ENCODE data around the gene ENTPD1. TPM values are rescaled to one million over a fixed set of nuclear protein-coding genes. Genes with fewer than 3 reads are reported as not detected.

The ENTPD1 gene
- total and polyA plus RNA-seq, 10 of the 15 experiments (the other 5 are each of a cell fraction or from before 2014, with no cell fraction given), result 110 to 413 (median 161) TPM

DNA sequence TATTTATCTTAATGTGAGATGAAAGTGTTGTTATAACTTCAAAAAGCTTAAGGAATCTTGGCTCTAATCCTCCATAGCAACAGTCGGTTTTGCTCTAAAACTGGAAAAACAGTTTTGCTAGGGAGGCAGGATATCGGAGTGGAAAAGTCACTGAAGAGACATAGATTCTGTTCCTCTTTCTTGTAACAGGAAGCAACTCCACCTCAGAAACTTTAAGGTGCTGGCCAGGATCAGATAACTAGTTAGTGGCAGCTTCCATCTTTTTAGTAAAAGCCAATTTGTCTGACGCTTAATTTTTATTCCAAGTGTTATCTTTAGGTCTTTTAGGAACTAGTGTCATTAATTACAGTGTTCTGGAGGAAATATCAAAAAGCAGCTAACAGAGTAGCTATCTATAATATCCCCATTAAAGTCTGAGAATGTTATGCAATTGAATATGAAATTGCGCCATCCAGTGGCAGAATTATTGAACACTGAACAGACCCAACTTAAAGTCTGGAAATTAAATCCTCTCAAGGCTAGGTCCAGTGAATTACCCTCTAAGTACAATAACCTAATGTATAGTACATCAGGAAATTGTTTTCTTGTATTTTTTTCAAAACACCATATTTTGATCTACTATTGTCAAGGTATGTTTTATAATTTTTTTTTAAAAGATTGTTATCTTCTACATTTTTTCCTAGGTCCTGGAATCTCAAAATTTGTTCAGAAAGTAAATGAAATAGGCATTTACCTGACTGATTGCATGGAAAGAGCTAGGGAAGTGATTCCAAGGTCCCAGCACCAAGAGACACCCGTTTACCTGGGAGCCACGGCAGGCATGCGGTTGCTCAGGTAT, 85.9 kb downstream of the ENTPD1 start (continued):
- TF ChIP-seq GATAD2B (conservative IDR thresholded peaks at IDR 0.05; ENCODE audit: low read depth) (no peak; the same call in 1 of the 2 replicates), PAX8 (IDR thresholded peaks at IDR 0.05) (no peak), SMC3 (IDR thresholded peaks at IDR 0.05; ENCODE audit: borderline replicate concordance, low read length) (peak; percentile 88; the same call in 1 of the 2 replicates), MTA2 (IDR thresholded peaks at IDR 0.05; ENCODE audit: low read depth) (peak; percentile 65), SRF (IDR thresholded peaks at IDR 0.05; ENCODE audit: low read depth in 2 of 2, low read length in 2 of 2) (no peak), RAD51 (IDR thresholded peaks at IDR 0.05) (no peak), IRF4 (IDR thresholded peaks at IDR 0.05; ENCODE audit: low read depth, low read length) (no peak), BRCA1 (IDR thresholded peaks at IDR 0.05; ENCODE audit: low read depth, low read length) (no peak), FOXM1 (IDR thresholded peaks at IDR 0.05; ENCODE audit: low read depth, low read length) (peak; percentile 59; the same call in 1 of the 2 replicates), MEF2B (IDR thresholded peaks at IDR 0.05; ENCODE audit: partially characterized antibody, poor library complexity, severe bottlenecking) (peak; percentile 52), RBBP5 (conservative IDR thresholded peaks at IDR 0.05) (no peak), SMARCA5 (IDR thresholded peaks at IDR 0.05) (peak; percentile 82), MYB (IDR thresholded peaks at IDR 0.05; ENCODE audit: borderline replicate concordance, low read depth, low read length) (no peak), CREM (IDR thresholded peaks at IDR 0.05; ENCODE audit: low read depth) (no peak), CBX5 (IDR thresholded peaks at IDR 0.05; ENCODE audit: low read depth) (peak; percentile 51; the same call in 1 of the 2 replicates), PML (IDR thresholded peaks at IDR 0.05; ENCODE audit: low read length) (no peak), NFYB (IDR thresholded peaks at IDR 0.05; ENCODE audit: insufficient read depth, low read depth, low read length) (no peak), SUZ12 (IDR thresholded peaks at IDR 0.05; ENCODE audit: unreplicated experiment) (no peak)
- TF ChIP-seq, protein P1, sequence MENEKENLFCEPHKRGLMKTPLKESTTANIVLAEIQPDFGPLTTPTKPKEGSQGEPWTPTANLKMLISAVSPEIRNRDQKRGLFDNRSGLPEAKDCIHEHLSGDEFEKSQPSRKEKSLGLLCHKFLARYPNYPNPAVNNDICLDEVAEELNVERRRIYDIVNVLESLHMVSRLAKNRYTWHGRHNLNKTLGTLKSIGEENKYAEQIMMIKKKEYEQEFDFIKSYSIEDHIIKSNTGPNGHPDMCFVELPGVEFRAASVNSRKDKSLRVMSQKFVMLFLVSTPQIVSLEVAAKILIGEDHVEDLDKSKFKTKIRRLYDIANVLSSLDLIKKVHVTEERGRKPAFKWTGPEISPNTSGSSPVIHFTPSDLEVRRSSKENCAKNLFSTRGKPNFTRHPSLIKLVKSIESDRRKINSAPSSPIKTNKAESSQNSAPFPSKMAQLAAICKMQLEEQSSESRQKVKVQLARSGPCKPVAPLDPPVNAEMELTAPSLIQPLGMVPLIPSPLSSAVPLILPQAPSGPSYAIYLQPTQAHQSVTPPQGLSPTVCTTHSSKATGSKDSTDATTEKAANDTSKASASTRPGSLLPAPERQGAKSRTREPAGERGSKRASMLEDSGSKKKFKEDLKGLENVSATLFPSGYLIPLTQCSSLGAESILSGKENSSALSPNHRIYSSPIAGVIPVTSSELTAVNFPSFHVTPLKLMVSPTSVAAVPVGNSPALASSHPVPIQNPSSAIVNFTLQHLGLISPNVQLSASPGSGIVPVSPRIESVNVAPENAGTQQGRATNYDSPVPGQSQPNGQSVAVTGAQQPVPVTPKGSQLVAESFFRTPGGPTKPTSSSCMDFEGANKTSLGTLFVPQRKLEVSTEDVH (IDR thresholded peaks at IDR 0.05; ENCODE audit: low read depth, partially characterized antibody), result peak; percentile 58
- TF ChIP-seq, protein P2, sequence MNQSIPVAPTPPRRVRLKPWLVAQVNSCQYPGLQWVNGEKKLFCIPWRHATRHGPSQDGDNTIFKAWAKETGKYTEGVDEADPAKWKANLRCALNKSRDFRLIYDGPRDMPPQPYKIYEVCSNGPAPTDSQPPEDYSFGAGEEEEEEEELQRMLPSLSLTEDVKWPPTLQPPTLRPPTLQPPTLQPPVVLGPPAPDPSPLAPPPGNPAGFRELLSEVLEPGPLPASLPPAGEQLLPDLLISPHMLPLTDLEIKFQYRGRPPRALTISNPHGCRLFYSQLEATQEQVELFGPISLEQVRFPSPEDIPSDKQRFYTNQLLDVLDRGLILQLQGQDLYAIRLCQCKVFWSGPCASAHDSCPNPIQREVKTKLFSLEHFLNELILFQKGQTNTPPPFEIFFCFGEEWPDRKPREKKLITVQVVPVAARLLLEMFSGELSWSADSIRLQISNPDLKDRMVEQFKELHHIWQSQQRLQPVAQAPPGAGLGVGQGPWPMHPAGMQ (IDR thresholded peaks at IDR 0.05; ENCODE audit: borderline replicate concordance), result no peak
- TF ChIP-seq, protein P3, sequence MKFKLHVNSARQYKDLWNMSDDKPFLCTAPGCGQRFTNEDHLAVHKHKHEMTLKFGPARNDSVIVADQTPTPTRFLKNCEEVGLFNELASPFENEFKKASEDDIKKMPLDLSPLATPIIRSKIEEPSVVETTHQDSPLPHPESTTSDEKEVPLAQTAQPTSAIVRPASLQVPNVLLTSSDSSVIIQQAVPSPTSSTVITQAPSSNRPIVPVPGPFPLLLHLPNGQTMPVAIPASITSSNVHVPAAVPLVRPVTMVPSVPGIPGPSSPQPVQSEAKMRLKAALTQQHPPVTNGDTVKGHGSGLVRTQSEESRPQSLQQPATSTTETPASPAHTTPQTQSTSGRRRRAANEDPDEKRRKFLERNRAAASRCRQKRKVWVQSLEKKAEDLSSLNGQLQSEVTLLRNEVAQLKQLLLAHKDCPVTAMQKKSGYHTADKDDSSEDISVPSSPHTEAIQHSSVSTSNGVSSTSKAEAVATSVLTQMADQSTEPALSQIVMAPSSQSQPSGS (IDR thresholded peaks at IDR 0.05; ENCODE audit: low read length), result peak; percentile 36; the same call in 1 of the 2 replicates
- TF ChIP-seq, protein P4, sequence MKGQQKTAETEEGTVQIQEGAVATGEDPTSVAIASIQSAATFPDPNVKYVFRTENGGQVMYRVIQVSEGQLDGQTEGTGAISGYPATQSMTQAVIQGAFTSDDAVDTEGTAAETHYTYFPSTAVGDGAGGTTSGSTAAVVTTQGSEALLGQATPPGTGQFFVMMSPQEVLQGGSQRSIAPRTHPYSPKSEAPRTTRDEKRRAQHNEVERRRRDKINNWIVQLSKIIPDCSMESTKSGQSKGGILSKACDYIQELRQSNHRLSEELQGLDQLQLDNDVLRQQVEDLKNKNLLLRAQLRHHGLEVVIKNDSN (IDR thresholded peaks at IDR 0.05; ENCODE audit: borderline replicate concordance, extremely low read length, insufficient read depth, low read depth, low read length), result no peak
- TF ChIP-seq, protein P5, sequence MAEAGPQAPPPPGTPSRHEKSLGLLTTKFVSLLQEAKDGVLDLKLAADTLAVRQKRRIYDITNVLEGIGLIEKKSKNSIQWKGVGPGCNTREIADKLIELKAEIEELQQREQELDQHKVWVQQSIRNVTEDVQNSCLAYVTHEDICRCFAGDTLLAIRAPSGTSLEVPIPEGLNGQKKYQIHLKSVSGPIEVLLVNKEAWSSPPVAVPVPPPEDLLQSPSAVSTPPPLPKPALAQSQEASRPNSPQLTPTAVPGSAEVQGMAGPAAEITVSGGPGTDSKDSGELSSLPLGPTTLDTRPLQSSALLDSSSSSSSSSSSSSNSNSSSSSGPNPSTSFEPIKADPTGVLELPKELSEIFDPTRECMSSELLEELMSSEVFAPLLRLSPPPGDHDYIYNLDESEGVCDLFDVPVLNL (IDR thresholded peaks at IDR 0.05; ENCODE audit: low read depth, low read length), result no peak
